Measurements from ENCODE around the gene GOLGA6L26. TPM values are rescaled to one million over a fixed set of nuclear protein-coding genes. Genes with fewer than 3 reads are reported as not detected.

Gene GOLGA6L26
- total RNA-seq, 1 donor from 2014 or later: not detected

Other genes starting within 250 kb of the GOLGA6L26 start
- not detected for gene GOLGA6L1, start 197.4 kb downstream of the GOLGA6L26 start, total RNA-seq (ENCODE audit: insufficient read depth, low replicate concordance)
- 4.6 TPM for gene GOLGA8S, start 20.6 kb upstream of the GOLGA6L26 start, total RNA-seq (ENCODE audit: insufficient read depth, low replicate concordance)
- gene GOLGA6L2, start 113.0 kb upstream of the GOLGA6L26 start, total RNA-seq (ENCODE audit: insufficient read depth, low replicate concordance): not detected
- gene MKRN3, start 231.5 kb upstream of the GOLGA6L26 start, total RNA-seq (ENCODE audit: insufficient read depth, low replicate concordance): 13.5 TPM

All from umbilical cord (tissue), 1 donor.